ENCODE measurements around the gene AIP.

The AIP gene

GRCh38 chr11:67449116-67449844, 33.5 kb upstream of the AIP start:
- no peak for DNase-seq

GRCh38 chr11:67450796-67451657, 31.8 kb upstream of the AIP start:
- DNase-seq: no peak

GRCh38 chr11:67451658-67451976, 31.2 kb upstream of the AIP start:
- peak; percentile 47 for DNase-seq

GRCh38 chr11:67452141-67452952, 30.5 kb upstream of the AIP start, which contains the start of gene GPR152:
TSS of gene GPR152 (minus strand) at chr11:67452729. CDS start at chr11:67452724, 5 bp downstream.
- DNase-seq: peak; percentile 50

GRCh38 chr11:67453816-67454732, 28.8 kb upstream of the AIP start:
- no peak for DNase-seq

GRCh38 chr11:67455054-67455453, 27.8 kb upstream of the AIP start, which contains the start of gene CABP4:
TSS of gene CABP4 (plus strand) at chr11:67455354. CDS start at chr11:67455424, 70 bp downstream.
- DNase-seq: no peak

GRCh38 chr11:67456068-67456705, 26.6 kb upstream of the AIP start:
- DNase-seq: peak; percentile 56

- no peak for DNase-seq
These were observed 25.4 kb upstream of the AIP start for GRCh38 chr11:67457453-67457852.

- no peak for DNase-seq
These were observed 24.6 kb upstream of the AIP start for GRCh38 chr11:67458266-67458665.

- DNase-seq: peak; percentile 52
These were observed 19.6 kb upstream of the AIP start for GRCh38 chr11:67463186-67463585.

GRCh38 chr11:67463680-67464410, 19.0 kb upstream of the AIP start:
- DNase-seq: peak; percentile 81

GRCh38 chr11:67464411-67465188, 18.2 kb upstream of the AIP start:
- peak; percentile 96 for DNase-seq

GRCh38 chr11:67465189-67465510, 17.7 kb upstream of the AIP start:
- DNase-seq: peak; percentile 68

GRCh38 chr11:67465530-67465929, 17.3 kb upstream of the AIP start:
- peak; percentile 56 for DNase-seq

GRCh38 chr11:67466367-67466766, 16.5 kb upstream of the AIP start:
- DNase-seq: no peak

- DNase-seq: peak; percentile 53
These were observed 15.7 kb upstream of the AIP start for GRCh38 chr11:67466962-67467771.

GRCh38 chr11:67468056-67468455, 14.8 kb upstream of the AIP start:
- peak; percentile 68 for DNase-seq

GRCh38 chr11:67468456-67468758, 14.4 kb upstream of the AIP start:
- DNase-seq: no peak

GRCh38 chr11:67468759-67469507, 13.9 kb upstream of the AIP start, which contains the start of gene TMEM134:
TSS of gene TMEM134 (minus strand) at chr11:67469251. CDS start at chr11:67469192, 59 bp downstream.
- peak; percentile 96 for DNase-seq
